GM19239 (cell line): Measurements from ENCODE around the gene KCNQ5.

Experiments
- DNase-seq: peaks from one replicate; pipeline ENCODE4 v3.0.0; 2011; ENCODE audit warnings: low spot score; ENCODE audit not compliant: insufficient read length
- FAIRE-seq: peaks from 2 replicates; lab custom pipeline; 2011; peaks lifted over from hg19 to GRCh38; lab: Jason Lieb, UNC

Gene KCNQ5

DNA sequence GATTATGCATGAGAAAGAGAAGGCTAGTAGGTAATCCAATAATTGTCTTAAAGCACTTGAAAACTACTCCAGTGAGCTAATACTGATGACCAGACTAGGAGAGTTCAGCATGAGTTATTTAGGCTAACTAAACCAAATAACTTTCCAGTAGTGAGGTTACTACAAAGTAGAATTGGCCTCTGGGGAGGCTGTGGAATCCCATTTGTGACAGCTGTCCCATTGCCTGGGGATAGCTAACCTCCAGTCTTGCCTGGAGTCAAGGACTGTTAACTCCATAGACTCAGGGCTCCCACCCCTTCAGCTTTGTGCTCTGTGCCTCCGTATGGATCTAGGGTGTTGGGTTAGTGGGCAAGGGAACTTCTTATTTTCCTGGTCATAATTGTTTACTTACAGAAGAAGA, 51.0 kb downstream of the KCNQ5 start:
- DNase-seq (no peak), FAIRE-seq (no peak)

DNA sequence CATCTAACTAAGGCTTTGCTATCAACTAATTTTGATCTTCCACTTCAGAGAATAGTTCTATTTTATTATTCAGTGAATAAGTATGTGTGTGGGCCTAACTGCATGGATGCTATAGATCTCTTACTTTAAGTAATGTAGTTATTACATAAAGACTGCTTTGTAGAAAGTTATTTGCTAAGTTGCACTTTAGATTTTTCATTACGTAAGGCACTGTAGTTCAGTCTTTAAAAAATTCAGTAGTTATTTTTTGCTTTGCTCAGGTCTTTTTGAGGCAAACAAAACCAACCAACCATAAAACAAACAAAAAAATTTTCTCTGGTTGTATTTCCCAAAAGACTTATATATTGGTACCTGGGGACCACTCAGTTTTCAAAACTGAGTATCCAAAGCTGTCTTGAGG, 53.0 kb downstream of the KCNQ5 start:
- FAIRE-seq (no peak), DNase-seq (no peak)

DNA sequence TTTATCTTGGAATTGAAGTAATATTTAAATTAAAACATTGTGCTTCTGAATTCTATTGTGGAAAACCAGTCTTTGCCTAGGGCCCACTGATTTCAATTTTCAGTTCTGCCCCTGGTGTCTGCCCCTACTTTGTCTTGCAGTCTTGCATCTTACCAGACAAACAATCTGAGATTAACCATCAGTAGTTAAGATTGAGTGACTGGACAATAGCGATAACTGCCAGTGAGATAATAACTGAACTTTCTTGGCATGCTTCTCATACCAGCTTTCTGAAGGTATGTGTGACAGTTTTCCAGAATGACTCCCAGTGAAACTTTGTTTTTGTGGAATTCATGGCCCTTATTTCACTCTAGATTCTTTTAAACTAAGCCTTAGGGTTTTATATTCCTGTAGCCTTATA, 53.5 kb downstream of the KCNQ5 start:
- DNase-seq (no peak), FAIRE-seq (peak; percentile 8)

DNA sequence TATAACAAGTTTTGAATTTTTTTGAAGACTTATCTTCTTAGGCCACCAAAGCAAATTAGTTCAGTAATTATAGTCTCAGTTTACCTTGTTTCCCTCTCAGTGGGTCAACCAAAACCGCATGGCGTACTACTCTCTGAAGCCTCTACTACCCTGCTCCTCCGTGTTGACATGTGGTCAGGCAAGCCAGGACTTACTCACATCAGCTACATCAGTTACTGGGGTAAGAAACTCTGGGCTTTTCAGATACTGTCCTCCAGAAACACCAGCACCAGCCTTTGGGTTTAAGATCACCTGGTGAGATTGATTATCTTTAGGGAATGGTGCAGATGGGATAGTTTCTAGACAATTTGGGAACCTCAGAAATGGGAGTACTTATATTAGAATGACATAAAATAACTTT, 55.1 kb downstream of the KCNQ5 start:
- DNase-seq (no peak), FAIRE-seq (no peak)

DNA sequence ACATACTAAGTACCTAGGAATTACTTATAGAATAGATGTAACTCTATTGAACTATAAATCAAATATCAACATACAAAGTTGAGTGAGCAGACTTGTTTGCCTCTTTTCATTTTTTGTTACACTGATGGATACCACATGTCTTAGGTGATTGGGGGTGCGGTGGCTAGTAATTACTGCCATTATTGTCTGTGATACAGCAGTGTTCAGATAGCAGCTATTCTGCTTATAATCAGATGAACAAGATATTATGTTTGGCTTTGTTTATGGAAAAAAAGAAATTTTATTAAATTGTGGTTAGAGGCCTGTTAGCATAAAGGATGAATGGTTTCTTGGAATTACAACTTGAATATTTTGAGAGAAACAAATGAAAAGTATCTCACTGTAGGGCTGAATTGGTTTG, 55.9 kb downstream of the KCNQ5 start:
- DNase-seq (no peak), FAIRE-seq (no peak)

DNA sequence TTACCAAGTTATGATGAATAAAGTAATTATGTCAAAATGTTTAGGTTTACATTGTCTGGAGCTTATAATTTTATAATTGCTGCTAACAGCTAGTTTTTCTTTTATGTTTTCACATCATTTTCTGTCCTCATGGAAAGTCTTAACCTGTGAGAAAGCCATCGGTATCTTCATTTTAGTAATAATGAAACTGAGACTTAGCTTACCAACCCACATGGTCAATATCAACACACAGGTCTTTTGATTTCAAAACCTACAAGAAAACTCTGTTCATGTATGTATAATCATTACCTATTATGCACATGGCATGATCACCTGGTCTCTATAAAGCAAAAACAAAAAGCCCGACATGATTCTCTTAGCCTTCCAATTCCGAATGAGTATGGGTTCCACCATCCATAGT, 61.9 kb downstream of the KCNQ5 start:
- FAIRE-seq (peak; percentile 96), DNase-seq (peak; percentile 16)

DNA sequence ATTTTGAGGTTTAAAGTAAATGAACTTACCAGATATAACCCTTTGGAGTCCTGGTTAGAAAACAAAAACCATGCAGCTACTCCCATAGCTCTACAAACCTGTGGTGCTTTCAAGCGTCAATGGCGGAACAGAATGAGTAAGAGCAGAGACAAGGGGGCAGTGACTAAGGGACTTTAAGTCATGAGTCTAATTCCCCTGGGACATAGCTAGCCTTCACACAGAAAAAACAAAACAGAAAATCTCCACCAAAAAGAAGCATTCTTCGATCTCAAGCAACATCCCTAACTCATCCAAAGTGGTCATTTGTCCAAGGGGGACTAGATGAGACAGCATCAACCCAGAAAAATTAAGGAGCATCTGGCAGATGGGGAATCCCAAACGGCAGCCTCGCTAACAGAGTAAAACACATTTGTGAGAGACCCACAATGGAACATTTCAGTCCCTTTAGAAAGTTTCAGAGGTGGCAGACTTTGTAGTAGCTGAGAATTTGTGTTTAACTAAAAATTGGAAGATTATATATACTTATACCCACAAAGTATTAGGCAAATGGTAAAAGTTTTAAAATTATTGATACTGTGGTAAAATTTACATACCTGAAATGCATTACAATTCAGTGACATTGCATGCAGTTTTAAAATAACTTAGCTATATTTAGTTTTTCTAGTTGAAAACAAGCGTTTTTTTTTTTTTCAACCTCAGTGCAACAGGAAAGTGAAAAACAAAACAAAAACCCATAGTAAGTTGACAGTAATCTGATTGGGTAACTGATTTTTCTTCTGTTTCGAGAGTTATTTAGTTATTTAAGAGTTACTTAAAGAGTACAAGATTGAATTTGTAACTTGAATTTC, 67.5 kb downstream of the KCNQ5 start:
- DNase-seq (peak; percentile 40), FAIRE-seq (peak; percentile 100)

DNA sequence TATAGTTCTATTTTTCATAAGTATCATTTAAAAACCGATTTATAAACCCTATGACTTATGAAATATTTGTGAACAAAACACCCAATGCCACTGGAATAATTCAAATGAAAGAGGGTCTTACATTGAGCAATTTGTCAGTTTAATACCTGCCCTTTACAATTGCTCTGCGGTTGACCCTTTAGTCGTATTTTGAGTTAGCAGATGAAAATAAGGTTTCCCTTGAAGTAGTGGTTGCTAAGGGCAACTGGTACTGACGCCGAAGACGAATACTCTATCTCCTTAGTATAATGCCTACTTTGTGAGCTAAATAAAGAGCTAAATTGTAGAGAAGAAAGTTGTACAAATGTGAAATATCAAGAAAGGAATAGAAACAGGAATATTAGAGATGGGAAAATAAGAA, 69.4 kb downstream of the KCNQ5 start:
- no peak for DNase-seq
- FAIRE-seq: no peak

DNA sequence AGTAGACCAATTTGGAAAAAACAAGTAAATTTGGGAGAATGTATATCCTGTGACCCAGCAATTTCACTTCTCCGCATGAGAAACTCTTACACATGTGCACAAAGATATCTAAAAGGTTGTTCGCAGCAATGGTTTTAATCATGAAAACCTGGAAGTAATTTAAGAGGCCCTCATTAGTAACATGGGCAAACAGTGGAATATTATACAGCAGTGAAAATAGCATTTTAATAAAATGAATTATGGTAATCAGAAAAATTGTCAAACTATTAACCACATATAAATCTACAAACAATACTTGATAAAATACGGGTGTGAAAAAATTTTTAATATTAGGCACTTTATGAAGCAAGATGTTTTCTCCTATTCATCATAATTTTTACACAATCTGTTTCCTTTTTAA, 74.2 kb downstream of the KCNQ5 start:
- no peak for DNase-seq
- FAIRE-seq: no peak

DNA sequence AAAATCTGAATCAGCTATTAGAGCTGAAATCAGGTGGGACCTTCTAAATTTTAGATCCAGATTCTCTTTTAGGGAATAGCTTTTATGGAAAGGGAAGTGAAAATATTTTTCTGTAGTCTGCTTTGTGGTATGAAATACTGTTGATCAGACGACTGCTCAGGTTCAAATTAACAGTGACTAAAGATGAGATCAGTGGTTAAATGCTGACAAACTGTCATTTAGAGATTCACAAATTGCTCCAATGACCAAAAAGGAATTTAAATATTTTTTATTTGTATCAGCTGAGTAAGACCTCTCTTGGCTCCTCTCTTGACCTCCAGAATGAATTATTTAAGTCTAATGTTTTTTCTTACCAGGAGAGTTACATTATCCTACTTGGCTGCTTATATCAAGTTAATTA, 77.3 kb downstream of the KCNQ5 start:
- DNase-seq (no peak), FAIRE-seq (peak; percentile 73)

DNA sequence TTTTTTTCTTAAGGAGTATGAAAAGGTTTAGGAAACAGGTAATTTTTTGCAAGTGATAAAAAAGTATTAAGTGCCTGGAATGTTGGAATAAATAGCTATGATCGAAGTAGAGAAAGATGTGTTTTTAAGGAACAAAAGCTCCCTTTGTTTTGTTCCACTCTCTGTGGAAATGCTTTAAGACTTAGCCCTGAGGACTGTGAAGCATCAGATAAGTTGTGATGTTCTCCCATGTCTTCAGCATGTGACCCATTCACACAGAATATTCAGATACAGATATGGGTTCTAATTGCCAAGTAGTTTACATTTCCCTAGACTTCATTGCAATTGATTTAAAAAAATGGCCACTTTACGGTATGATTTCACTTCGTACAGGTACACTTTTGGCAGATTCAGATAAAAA, 80.6 kb downstream of the KCNQ5 start:
- DNase-seq (no peak), FAIRE-seq (no peak)

DNA sequence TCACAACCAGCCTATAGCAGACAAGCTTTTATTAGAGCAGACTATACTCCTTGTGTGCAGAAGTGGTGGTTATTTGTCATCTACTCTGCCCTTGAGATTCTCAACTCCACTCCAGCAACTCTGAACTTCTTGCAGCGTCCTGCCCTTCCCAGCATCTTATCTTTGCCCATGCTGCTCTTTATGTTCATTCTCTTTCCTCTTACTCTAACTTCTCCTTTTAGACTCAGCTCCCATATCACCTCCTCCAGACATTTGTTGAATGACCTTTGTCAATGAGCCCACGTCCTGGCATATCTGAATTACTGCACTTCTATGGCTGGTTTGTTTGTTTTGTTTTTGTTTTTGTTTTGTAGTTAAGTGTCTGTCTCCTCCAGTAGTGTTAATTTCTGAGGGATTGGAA, 81.2 kb downstream of the KCNQ5 start:
- FAIRE-seq (no peak), DNase-seq (no peak)

DNA sequence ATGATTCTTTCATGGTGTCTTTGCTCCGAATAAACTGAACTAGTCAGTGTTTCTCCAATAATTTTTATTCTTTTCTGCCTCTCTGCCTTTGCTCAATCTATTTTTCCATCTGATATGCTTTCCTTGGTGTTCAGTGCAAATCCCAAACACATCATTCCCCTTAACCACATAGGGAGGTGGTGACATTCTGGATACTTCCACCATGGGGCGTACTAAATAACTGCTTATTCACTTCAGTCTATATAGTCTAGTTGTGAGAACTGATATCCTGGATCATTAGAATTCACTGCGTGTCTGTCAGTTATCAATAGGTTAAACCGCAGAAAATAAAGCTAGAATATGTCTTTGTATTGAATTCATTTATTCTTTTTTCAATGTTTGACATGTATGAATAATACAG, 83.1 kb downstream of the KCNQ5 start:
- FAIRE-seq: no peak
- no peak for DNase-seq

DNA sequence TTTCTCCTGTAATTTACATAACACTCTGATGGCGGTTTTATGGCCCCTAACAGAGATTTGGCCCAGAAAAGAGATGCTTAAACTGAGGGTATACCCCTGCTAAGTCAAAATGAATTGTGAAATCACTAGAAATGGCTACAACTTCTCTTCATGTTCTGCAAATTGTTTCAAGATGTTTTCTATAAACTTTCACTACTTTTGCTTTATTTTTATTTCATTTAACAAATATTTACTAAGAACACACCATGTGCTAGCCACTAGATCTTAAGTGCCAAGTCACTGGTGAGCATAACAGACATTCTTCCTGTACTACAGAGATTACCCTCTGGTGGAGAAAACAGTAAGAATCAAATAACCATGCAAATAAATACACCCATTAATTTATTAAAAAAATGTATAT, 87.6 kb downstream of the KCNQ5 start:
- DNase-seq (no peak), FAIRE-seq (no peak)

DNA sequence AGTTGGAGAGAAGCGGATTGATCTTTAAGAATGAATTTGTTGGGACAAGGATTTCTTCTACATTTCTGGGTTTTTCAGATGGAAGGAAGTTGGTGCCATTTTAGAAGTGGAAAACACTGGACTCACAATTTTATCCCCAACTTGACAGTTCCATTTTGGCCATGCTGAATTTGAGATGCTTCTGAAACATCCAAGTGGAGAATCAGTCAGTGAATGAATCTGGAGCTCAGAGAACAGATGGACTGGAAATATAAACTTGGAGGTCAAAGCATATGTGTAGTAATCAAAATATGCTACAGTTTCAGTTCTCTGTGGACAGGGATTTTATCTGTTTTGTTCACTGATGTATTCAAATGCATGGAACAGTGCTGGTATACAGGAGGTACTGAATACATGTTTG, 89.9 kb downstream of the KCNQ5 start:
- no peak for DNase-seq
- no peak for FAIRE-seq

DNA sequence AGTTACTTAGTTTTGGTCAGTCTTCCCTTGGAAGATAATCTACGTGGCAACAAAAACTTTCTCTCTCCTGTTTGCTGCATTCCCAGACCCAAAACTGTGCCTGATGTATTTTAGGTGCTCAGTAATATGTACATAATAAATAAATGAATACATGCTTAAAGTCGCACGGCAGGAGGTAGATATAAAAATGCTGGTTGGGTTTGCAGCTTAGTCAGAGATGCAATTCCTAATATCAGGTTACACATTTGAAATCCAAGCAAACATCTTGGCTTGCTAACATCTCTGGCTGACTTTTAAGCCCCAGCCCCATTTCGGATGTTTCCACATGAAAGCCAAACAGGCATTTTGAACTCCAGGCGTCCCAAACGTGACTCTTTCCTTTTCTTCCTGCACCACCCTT, 91.0 kb downstream of the KCNQ5 start:
- DNase-seq (no peak), FAIRE-seq (no peak)

DNA sequence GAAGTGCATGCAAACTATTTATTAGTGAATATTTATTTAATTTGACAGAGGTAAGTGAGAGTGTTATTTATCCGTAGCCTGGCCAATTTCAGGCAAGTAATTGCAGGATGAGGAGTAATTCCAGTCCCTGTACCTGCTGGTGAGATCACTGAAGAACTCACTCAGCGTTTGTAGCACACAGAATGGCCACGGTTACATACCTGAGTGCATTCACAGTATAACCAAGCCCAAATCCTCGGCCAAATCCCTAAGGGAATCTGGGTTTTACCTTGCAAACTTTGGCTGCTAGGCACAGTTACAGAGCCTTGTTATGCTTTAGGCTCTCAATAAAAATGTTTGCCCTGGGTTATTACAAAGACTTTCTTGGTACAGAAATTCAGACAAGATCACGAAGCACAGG, 93.3 kb downstream of the KCNQ5 start:
- no peak for DNase-seq
- FAIRE-seq: no peak

DNA sequence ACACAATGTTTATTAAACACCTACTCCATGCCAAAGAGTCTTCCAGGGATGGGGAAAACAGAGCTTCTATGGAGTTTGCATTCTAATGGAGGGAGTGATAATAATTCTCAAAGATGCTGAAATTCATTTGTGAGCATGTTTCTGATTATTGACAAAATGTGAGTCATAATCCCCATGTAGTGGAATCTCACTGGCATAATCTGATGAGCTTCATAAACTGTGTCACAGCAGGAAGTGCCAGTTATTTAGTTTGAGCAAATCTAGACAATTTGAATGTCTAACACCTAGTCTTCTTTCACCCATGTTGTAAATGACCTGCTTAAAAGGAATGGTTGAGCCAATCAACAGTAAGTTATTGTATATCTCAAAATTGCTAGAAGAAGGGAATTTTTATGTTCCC, 95.1 kb downstream of the KCNQ5 start:
- FAIRE-seq: no peak

DNA sequence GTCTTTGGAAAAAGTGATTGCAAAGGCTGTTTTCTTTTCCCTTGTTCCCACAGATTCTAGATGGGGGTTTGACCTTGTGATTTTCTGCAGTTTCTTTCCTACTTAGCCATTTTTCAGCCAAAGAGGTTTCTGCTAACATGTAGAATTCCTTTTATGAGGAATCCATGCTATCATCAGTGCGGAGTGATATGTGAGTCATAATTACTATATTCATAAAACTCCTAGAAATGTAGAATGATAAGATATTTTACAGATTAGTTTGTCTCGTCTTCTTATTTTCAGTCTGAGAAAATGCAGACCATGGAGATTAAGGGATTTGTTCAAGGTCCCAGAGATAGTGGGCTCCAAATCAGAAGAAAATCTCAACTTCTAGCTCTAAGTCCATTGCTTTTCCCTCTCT, 98.6 kb downstream of the KCNQ5 start:
- FAIRE-seq: no peak
- no peak for DNase-seq

More for the DNA sequence above, 95.1 kb downstream of the KCNQ5 start:
- no peak for DNase-seq

DNA sequence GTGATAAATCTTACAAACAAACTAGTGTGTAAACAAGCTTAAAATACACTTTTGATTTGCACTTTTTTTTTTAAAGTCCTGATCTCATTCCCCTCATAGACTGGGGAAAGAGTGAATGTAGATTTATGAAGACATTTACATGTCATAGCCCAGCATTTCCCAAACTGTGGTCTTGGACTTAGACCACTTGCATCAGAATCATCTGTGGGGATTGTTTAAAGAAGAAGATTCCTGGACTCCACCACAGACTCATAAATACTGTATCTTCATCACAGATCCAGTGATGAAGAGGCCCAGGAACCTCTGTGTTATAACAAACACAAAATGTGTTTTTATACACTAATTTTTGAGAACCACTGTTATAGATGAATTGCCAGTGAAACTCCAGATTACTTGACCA, 99.5 kb downstream of the KCNQ5 start:
- FAIRE-seq: peak; percentile 45
- DNase-seq: no peak

DNA sequence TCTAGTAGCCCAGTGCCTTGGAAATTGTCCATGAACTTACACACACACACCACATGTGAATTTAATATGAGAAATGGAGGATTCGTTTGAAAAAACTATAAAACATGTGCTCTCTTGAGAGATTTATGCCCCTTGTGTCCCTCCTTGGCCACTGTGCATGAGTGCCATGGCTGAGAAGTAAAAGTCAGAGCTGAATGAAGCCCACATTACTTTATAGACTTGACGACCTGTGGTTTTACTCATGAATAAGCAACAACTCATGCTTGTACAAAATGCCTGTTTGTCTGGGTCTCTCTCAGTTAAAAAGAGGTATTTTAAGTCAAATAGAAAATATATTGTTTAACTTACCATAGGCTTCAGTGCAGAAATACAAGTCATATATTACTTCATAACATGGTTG, 102.7 kb downstream of the KCNQ5 start:
- FAIRE-seq (peak; percentile 93), DNase-seq (no peak)

DNA sequence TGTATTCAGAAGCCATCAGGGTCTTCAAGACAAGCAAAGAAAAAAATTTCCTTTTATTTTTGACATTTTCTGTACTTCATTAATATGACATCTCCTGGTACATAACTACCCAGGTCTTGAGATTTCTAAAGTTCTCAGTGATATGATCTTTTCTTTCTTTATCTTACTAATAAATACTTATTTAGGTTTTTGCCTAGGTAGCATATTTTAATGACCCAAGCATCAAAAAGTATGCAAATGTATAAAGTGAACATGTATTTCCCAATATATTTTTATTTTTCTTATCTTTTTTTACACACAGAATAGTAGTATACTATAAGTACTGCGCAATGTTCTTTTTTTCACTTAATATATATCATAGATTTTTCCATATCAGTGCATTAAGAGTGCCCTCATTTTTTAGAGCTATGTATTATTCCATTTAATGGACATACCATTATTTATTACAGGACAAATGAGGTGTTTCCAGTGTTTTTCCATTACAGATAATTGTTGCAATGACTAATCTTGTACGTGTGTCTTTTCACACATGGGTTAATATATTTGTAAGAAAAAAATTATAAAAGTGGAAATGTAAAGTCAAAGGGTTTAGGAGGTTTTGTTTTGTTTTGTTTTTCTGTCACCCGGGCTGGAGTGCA, 107.0 kb downstream of the KCNQ5 start:
- DNase-seq: no peak
- FAIRE-seq: no peak
